Psoas muscle (tissue), 8 donors: ENCODE measurements around the gene TCP11L1. TPM values are rescaled to one million over a fixed set of nuclear protein-coding genes. Genes with fewer than 3 reads are reported as not detected.
"Not testable (repeated sequence)": the region's sequence is repeated elsewhere in the genome, so short reads cannot be mapped to it uniquely, and the experiment has no call there.

Experiments
- ATAC-seq, 4 donors: fragments of 200-7000 bp; cut with Tn5 transposase; one replicate each; pipeline ENCODE4 v1.9.1; 2020; ENCODE audit warnings: moderate library complexity in 3 of 4, mild to moderate bottlenecking in 2 of 4
- DNase-seq, 2 donors: peaks; one replicate each; pipeline ENCODE4 v3.0.0-alpha.2; 2020
- H3K27ac ChIP-seq: fragments of 200-600 bp; one replicate; pipeline ENCODE4 v1.8.0; 2022
- H3K27me3 ChIP-seq, 3 donors: fragments of 200-600 bp in 1 of 3; one replicate each; pipeline versions ENCODE4 v1.6.1 to v1.8.0; 2013 to 2022; ENCODE audit warnings: low read length in 2 of 3, mild to moderate bottlenecking in 2 of 3, moderate library complexity in 1 of 3; ENCODE audit not compliant: insufficient read depth in 3 of 3
- H3K36me3 ChIP-seq, 2 donors: fragments of 200-600 bp in 1 of 2; one replicate each; pipeline versions ENCODE4 v1.6.1 to v1.8.0; 2013 to 2022; ENCODE audit warnings: low read depth in 1 of 2, mild to moderate bottlenecking in 1 of 2, moderate library complexity in 1 of 2; ENCODE audit not compliant: insufficient read depth in 1 of 2
- H3K4me1 ChIP-seq: fragments of 200-600 bp; one replicate; pipeline ENCODE4 v1.8.0; 2022
- H3K4me3 ChIP-seq: fragments of 200-600 bp; one replicate; pipeline ENCODE4 v1.8.0; 2022; ENCODE audit warnings: mild to moderate bottlenecking
- H3K9me3 ChIP-seq: fragments of 200-600 bp; one replicate; pipeline ENCODE4 v1.8.0; 2022
- WGBS, 3 donors: extraction: QIAGEN DNeasy Blood & Tissue Kit; methylation state at CpG; one replicate each; pipeline versions ENCODE4 v1.1.6 to v1.1.7; 2013; 5-methylcytosine and 5-hydroxymethylcytosine counted together
- intact Hi-C, 2 donors: fragments of 100-400 bp; cut with DNase I; formaldehyde crosslinking; loops; one replicate each; pipeline versions ENCODE4 v1.11.0 to v1.14.2; 2022
- polyA plus RNA-seq, 3 donors: library from polyadenylated mRNA; stranded (reverse); fragments of 200-250 nt; gene quantifications; one replicate each; pipeline ENCODE4 v1.2.3, GENCODE V29; 2013
- total RNA-seq, 4 donors: library from RNA; stranded (reverse); fragmentation: NEBNext Ultra II Directional in 2 of 4; extraction: Animal tissue kit (Norgen Biotek cat#: 25700) in 2 of 4; gene quantifications; one replicate each; pipeline versions ENCODE4 v1.2.1 to v1.2.4, GENCODE V29; 2021 to 2023
- TF ChIP-seq, protein P1 (sequence below): fragments of 200-600 bp; IDR thresholded peaks from one replicate; pipeline ENCODE4 v1.8.0; 2022; ENCODE audit warnings: antibody characterized with exemption
- donor health status: healthy with polysubstance abuse.
- donor health status: DM: no; HTN: no; CAD: no; lungs with moderate emphysema.
- donor health status: Bipolar disorder and iron deficiency.
- donor health status: healthy.
- donor health status: DM: yes; HTN: yes; CAD: no.
- donor health status: DM: no; HTN: no; CAD: no.
- donor health status: DM: no; HTN: no; CAD: no.
- donor health status: DM: yes; HTN: yes; CAD: no.

The TCP11L1 gene
- total and polyA plus RNA-seq, 7 donors: 2.0 to 7.9 (median 4.6) TPM

DNA sequence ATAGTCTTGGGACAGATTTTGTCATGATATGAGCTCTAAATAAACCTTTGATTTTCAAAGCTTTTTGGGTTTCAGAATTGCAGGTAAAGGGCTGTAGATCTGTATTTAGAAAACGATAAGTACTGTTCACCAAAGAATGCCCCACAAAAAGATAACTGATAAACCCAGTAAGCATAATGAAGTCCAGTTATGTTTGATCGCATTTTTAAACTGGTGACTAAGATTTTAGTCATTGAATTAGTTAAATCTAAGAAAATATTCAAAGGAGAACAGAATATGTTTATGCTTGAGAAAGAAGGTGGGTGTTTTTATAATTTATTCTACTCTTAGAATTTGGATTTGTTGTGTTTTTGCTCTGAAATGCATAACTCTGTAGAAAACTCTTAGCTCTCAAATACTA lies 12.1 kb upstream of the TCP11L1 start:
- H3K4me1 ChIP-seq: no peaks in the 10 kb centered on the region
- H3K4me3 ChIP-seq: no peak overlapping the region
- 93 to 95% (median 94%) methylated on average over 2 of the region's 2 CpGs for WGBS, 3 donors
- no peak for DNase-seq
- H3K27me3 ChIP-seq: no peaks in the 10 kb centered on the region
- H3K9me3 ChIP-seq: no peaks in the 10 kb centered on the region
- no peak for ATAC-seq
- TF ChIP-seq, protein P1, sequence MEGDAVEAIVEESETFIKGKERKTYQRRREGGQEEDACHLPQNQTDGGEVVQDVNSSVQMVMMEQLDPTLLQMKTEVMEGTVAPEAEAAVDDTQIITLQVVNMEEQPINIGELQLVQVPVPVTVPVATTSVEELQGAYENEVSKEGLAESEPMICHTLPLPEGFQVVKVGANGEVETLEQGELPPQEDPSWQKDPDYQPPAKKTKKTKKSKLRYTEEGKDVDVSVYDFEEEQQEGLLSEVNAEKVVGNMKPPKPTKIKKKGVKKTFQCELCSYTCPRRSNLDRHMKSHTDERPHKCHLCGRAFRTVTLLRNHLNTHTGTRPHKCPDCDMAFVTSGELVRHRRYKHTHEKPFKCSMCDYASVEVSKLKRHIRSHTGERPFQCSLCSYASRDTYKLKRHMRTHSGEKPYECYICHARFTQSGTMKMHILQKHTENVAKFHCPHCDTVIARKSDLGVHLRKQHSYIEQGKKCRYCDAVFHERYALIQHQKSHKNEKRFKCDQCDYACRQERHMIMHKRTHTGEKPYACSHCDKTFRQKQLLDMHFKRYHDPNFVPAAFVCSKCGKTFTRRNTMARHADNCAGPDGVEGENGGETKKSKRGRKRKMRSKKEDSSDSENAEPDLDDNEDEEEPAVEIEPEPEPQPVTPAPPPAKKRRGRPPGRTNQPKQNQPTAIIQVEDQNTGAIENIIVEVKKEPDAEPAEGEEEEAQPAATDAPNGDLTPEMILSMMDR: no peak
- intact Hi-C loops: no loop called here
- peaks cover 0 to 55% of the 10 kb centered on the region in 2 donors for H3K36me3 ChIP-seq
- H3K27ac ChIP-seq: no peak overlapping the region

DNA sequence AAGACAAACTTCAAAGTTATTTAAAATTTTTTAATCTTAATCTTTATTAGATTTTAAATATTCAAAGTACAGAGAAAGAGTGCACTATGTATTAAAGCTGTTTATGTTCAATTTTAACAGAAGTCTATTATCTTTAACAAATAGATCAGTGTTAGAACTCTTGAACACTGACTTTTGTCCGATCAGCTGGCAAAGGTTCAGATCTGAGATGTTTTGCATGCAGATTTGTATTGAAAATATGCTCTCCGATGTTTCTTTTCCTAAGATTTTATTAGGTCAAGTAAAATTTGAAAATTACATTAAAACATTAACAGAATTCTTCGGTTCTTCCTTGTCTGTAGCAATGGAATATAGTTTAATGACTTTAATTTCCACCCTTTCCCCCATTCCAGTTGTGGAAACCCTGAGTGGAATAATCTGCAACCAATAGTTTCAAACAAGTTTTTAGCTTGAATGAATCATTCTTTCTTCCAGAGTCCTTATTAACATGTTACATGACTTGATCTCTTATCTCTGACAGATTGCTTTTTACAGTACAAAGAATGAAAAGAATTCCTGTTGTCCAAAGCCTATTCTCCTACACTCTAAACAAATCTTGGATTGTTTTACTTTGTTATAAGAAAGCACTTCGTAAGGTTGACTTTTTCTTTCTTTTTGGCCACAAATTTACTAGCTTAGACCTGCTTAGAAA lies 11.4 kb upstream of the TCP11L1 start:
- TF ChIP-seq, protein P1: no peak
- Histone ChIP-seq H3K36me3 (peaks cover 0 to 63% of the 10 kb centered on the region in 2 donors), H3K4me1 (no peaks in the 10 kb centered on the region), H3K27me3 (no peaks in the 10 kb centered on the region), H3K27ac (no peak overlapping the region), H3K9me3 (no peaks in the 10 kb centered on the region), H3K4me3 (no peak overlapping the region)
- no peak for ATAC-seq
- DNase-seq: no peak
- WGBS, 3 donors: 88% methylated on average over 4 of the region's 4 CpGs
- intact Hi-C loops: no loop called here

DNA sequence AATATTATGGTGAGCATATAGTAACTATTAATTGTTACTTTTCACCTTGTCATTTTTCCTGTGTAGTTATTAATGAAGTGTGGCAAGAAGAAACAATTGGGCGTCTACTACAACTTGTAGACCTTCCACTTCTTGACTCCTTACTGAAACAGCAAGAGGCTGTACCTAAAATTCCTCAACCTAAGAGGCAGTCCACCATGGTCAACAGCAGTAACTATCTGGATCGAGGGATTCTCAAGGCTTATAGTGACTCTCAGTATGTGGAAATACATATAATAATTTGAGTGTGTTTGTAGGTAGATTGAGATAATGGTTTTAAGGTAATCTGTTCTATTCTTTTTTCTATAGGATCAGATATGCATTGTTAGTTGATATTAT lies 10.8 kb upstream of the TCP11L1 start:
- H3K27ac ChIP-seq: no peak overlapping the region
- DNase-seq (no peak), ATAC-seq (no peak)
- H3K36me3 ChIP-seq: peaks cover 0 to 67% of the 10 kb centered on the region in 2 donors
- no peaks in the 10 kb centered on the region for H3K27me3 ChIP-seq
- H3K9me3 ChIP-seq: no peaks in the 10 kb centered on the region
- intact Hi-C loops: no loop called here
- H3K4me1 ChIP-seq: no peaks in the 10 kb centered on the region
- 91 to 96% (median 93%) methylated on average over 2 of the region's 2 CpGs for WGBS, 3 donors
- TF ChIP-seq, protein P1: no peak
- no peak overlapping the region for H3K4me3 ChIP-seq

DNA sequence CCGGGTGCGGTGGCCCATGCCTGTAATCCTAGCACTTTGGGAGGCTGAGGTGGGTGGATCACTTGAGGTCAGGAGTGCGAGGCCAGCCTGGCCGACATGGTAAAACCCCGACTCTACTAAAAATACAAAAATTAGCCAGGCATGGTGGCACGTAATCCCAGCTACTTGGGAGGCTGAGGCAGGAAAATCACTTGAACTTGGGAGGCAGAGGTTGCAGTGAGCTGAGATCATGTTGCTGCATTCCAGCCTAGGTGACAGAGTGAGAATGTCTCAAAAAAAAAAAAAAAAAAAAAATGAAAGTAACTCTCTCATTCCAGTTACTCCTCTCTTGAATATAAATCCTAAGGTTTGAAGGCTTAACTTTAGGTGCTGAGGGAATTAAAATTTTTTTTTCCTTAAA lies 10.2 kb upstream of the TCP11L1 start:
- H3K4me1 ChIP-seq, intact Hi-C loops, ATAC-seq, H3K9me3 ChIP-seq, DNase-seq, H3K4me3 ChIP-seq, H3K27me3 ChIP-seq, H3K27ac ChIP-seq: not testable (repeated sequence)
- H3K36me3 ChIP-seq: peaks cover 0 to 67% of the 10 kb centered on the region in 2 donors
- 73 to 93% (median 75%) methylated on average over 6 of the region's 6 CpGs for WGBS, 3 donors

DNA sequence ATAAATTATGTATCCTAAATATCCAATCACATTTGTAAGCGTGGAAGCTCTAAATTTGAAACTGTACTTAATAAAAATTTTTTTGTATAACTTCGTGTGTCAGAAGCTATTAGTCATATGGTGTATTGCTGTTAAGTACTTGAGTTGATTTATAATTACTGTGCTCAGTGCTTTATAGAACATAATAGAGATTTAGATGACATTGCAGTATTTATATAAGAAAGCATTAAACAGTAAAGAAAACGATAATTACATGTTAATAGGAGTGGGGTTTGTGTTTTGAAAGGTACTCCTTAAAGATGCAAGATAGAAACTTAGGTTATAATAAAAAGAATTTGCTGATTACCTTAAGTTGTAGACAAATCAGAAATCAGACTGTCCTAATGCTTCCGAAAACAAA lies 5.9 kb upstream of the TCP11L1 start:
- ATAC-seq (no peak), DNase-seq (no peak)
- WGBS, 3 donors: 65 to 70% (median 66%) methylated on average over 4 of the region's 4 CpGs
- Histone ChIP-seq H3K27me3 (no peaks in the 10 kb centered on the region), H3K9me3 (no peaks in the 10 kb centered on the region), H3K27ac (no peak overlapping the region), H3K36me3 (peaks cover 0 to 42% of the 10 kb centered on the region in 2 donors), H3K4me1 (no peaks in the 10 kb centered on the region), H3K4me3 (no peak overlapping the region)
- TF ChIP-seq, protein P1: no peak
- intact Hi-C loops: no loop called here
